Kidney (tissue), 14 donors: ENCODE data around the gene AGRN. TPM values are rescaled to one million over a fixed set of nuclear protein-coding genes. Genes with fewer than 3 reads are reported as not detected.
"Not testable (repeated sequence)": the region's sequence is repeated elsewhere in the genome, so short reads cannot be mapped to it uniquely, and the experiment has no call there.

Experiments
- DNase-seq, 5 donors: peaks; one replicate each; pipeline ENCODE4 v3.0.0-alpha.2; 2013 to 2020
- FAIRE-seq: peaks from 2 replicates; lab custom pipeline; 2012; peaks lifted over from hg19 to GRCh38; lab: Jason Lieb, UNC
- H3K27ac ChIP-seq, 2 donors: one replicate each; pipeline ENCODE4 v1.7.0; 2013; ENCODE audit warnings: low read depth in 2 of 2, low read length in 2 of 2, inconsistent platforms in 1 of 2
- H3K27me3 ChIP-seq: one replicate; pipeline ENCODE4 v1.7.1; 2013; ENCODE audit warnings: low read length, inconsistent platforms; ENCODE audit not compliant: control insufficient read depth, insufficient read depth
- H3K36me3 ChIP-seq, 3 donors: one replicate each; pipeline versions ENCODE4 v1.7.0 to v1.7.1; 2013; ENCODE audit warnings: low read length in 3 of 3, control low read depth in 1 of 3, inconsistent platforms in 1 of 3; ENCODE audit not compliant: insufficient read depth in 3 of 3, control insufficient read depth in 2 of 3
- H3K4me1 ChIP-seq, 3 donors: one replicate each; pipeline versions ENCODE4 v1.7.0 to v1.7.1; 2013; ENCODE audit warnings: low read length in 3 of 3, inconsistent platforms in 1 of 3, low read depth in 1 of 3; ENCODE audit not compliant: control insufficient read depth in 2 of 3, insufficient read depth in 2 of 3
- H3K4me3 ChIP-seq, 3 donors: one replicate each; pipeline versions ENCODE4 v1.7.0 to v1.8.1; 2013; ENCODE audit warnings: low read length in 3 of 3, control low read depth in 1 of 3, inconsistent platforms in 1 of 3
- H3K9ac ChIP-seq, 3 donors: one replicate each; pipeline versions ENCODE4 v1.7.0 to v1.7.1; 2013; ENCODE audit warnings: low read length in 3 of 3, control low read depth in 1 of 3, inconsistent platforms in 1 of 3
- H3K9me3 ChIP-seq, 3 donors: one replicate each; pipeline versions ENCODE4 v1.7.0 to v1.7.1; 2013; ENCODE audit warnings: low read length in 3 of 3, control low read depth in 1 of 3, inconsistent platforms in 1 of 3; ENCODE audit not compliant: control insufficient read depth in 2 of 3, insufficient read depth in 1 of 3
- CTCF ChIP-seq: IDR thresholded peaks from 3 replicates; pipeline ENCODE4 v1.5.1; 2012; ENCODE audit warnings: mild to moderate bottlenecking, moderate library complexity, borderline replicate concordance; ENCODE audit not compliant: insufficient read depth; ENCODE audit errors: extremely low read depth
- intact Hi-C: fragments of 100-400 bp; cut with DNase I; formaldehyde crosslinking; loops from one replicate; pipeline ENCODE4 v1.11.1; 2022
- polyA plus RNA-seq: library from polyadenylated mRNA; stranded (reverse); fragments of 350-450 nt; fragmentation: Illumina TruSeq; extraction: RNeasy Lipid Tissue Mini Kit (QIAGEN cat#74804); gene quantifications from one replicate; pipeline ENCODE4 v1.2.3, GENCODE V29; 2014; ENCODE audit warnings: low read depth, low replicate concordance; ENCODE audit not compliant: insufficient read depth
- total RNA-seq: library from RNA; stranded (reverse); fragmentation: NEBNext Ultra II Directional; extraction: Animal tissue kit (Norgen Biotek cat#: 25700); gene quantifications from one replicate; pipeline ENCODE4 v1.2.1, GENCODE V29; 2021
- donor health status: control.
- donor health status: control.
- donor health status: control.
- donor health status: control.
- donor health status: control.
- donor health status: DM: yes; HTN: yes; CAD: no.
- donor health status: Normal renal cell carcinoma (clear cell type).

The AGRN gene
- total and polyA plus RNA-seq, 2 donors from 2014 or later: 78.5 to 261 TPM

- no peaks in the 10 kb centered on the region for H3K27me3 ChIP-seq
- no peaks in the 10 kb centered on the region for H3K36me3 ChIP-seq
- intact Hi-C loops: no loop called here
- H3K9ac ChIP-seq: no peak overlapping the region
- FAIRE-seq (no peak), DNase-seq (peak in 1 of 5 donors; percentile 46)
- H3K27ac ChIP-seq: no peak overlapping the region
- H3K9me3 ChIP-seq: no peaks in the 10 kb centered on the region
- H3K4me1 ChIP-seq: no peaks in the 10 kb centered on the region
- H3K4me3 ChIP-seq: no peak overlapping the region
- no peak for TF ChIP-seq CTCF
These were observed 34.8 kb upstream of the AGRN start for GRCh38 chr1:985126-985525.

GRCh38 chr1:988061-988460 lies 31.9 kb upstream of the AGRN start:
- not testable (repeated sequence) for FAIRE-seq

GRCh38 chr1:991275-991674 lies 28.6 kb upstream of the AGRN start:
- intact Hi-C loops, DNase-seq, FAIRE-seq: not testable (repeated sequence)

More at GRCh38 chr1:988061-988460, 31.9 kb upstream of the AGRN start:
- H3K27me3 ChIP-seq, H3K9me3 ChIP-seq, H3K9ac ChIP-seq, H3K4me1 ChIP-seq, DNase-seq, intact Hi-C loops, H3K27ac ChIP-seq, H3K4me3 ChIP-seq, H3K36me3 ChIP-seq: not testable (repeated sequence)

GRCh38 chr1:991895-992294 lies 28.0 kb upstream of the AGRN start:
- H3K27me3 ChIP-seq: no peaks in the 10 kb centered on the region
- H3K27ac ChIP-seq: no peak overlapping the region
- intact Hi-C loops: no loop called here
- FAIRE-seq (no peak), DNase-seq (no peak)
- H3K4me1 ChIP-seq: no peaks in the 10 kb centered on the region
- no peak for TF ChIP-seq CTCF
- H3K9me3 ChIP-seq: peaks cover 0 to 4% (median 0%) of the 10 kb centered on the region in 3 donors
- no peaks in the 10 kb centered on the region for H3K36me3 ChIP-seq
- no peak overlapping the region for H3K4me3 ChIP-seq
- H3K9ac ChIP-seq: no peak overlapping the region

More at GRCh38 chr1:991275-991674, 28.6 kb upstream of the AGRN start:
- H3K9me3 ChIP-seq, H3K9ac ChIP-seq, H3K4me1 ChIP-seq, H3K36me3 ChIP-seq, H3K27me3 ChIP-seq, H3K27ac ChIP-seq, H3K4me3 ChIP-seq: not testable (repeated sequence)
